Heart left ventricle (tissue), 16 donors: ENCODE measurements around the gene INSM1. TPM values are rescaled to one million over a fixed set of nuclear protein-coding genes. Genes with fewer than 3 reads are reported as not detected.

Experiments used
- ATAC-seq, 4 donors: fragments of 200-7000 bp; cut with Tn5 transposase; one replicate each; pipeline ENCODE4 v1.9.1; 2020 to 2022; ENCODE audit warnings: moderate library complexity in 4 of 4, mild to moderate bottlenecking in 3 of 4, moderate number of reproducible peaks in 1 of 4
- DNase-seq, 5 donors: peaks; one replicate each; pipeline ENCODE4 v3.0.0-alpha.2; 2020
- H3K27ac ChIP-seq, 12 donors: fragments of 200-600 bp; sonication (generic) in 4 of 12; one replicate each; pipeline versions ENCODE4 v1.5.0 to v1.8.0; 2016 to 2022; ENCODE audit warnings: mild to moderate bottlenecking in 2 of 12
- H3K27me3 ChIP-seq, 9 donors: fragments of 200-600 bp; sonication (generic) in 2 of 9; one replicate each; pipeline versions ENCODE4 v1.5.1 to v1.8.0; 2016 to 2022; ENCODE audit warnings: mild to moderate bottlenecking in 3 of 9
- H3K36me3 ChIP-seq, 9 donors: fragments of 200-600 bp; sonication (generic) in 2 of 9; one replicate each; pipeline versions ENCODE4 v1.5.0 to v1.8.0; 2018 to 2022; ENCODE audit warnings: mild to moderate bottlenecking in 2 of 9
- H3K4me1 ChIP-seq, 12 donors: fragments of 200-600 bp; sonication (generic) in 4 of 12; one replicate each; pipeline versions ENCODE4 v1.5.0 to v1.8.0; 2016 to 2022; ENCODE audit warnings: mild to moderate bottlenecking in 3 of 12
- H3K4me3 ChIP-seq, 12 donors: fragments of 200-600 bp; sonication (generic) in 4 of 12; one replicate each; pipeline versions ENCODE4 v1.5.0 to v1.8.0; 2017 to 2022; ENCODE audit warnings: mild to moderate bottlenecking in 9 of 12, moderate library complexity in 4 of 12
- H3K9me3 ChIP-seq, 12 donors: fragments of 200-600 bp; sonication (generic) in 4 of 12; one replicate each; pipeline versions ENCODE4 v1.5.0 to v1.8.0; 2016 to 2022; ENCODE audit warnings: mild to moderate bottlenecking in 1 of 12
- POLR2A ChIP-seq, 2 donors: fragments of 450-650 bp; IDR thresholded peaks; one replicate each; pipeline ENCODE4 v1.6.1; 2017; ENCODE audit warnings: antibody characterized with exemption in 2 of 2, mild to moderate bottlenecking in 2 of 2, moderate library complexity in 2 of 2
- WGBS, 4 donors: extraction: QIAGEN DNeasy Blood & Tissue Kit in 2 of 4; methylation state at CpG; one replicate each; pipeline versions ENCODE4 v1.1.5 to v1.1.7; 2013 to 2018; 5-methylcytosine and 5-hydroxymethylcytosine counted together
- intact Hi-C, 10 donors: fragments of 100-400 bp; cut with DNase I; formaldehyde crosslinking; loops; one replicate each; pipeline versions ENCODE4 v1.11.1 to v1.14.2; 2022
- polyA plus RNA-seq, 2 donors: library from polyadenylated mRNA; stranded (reverse); fragments of 200-250 nt; gene quantifications; one replicate each; pipeline ENCODE4 v1.2.3, GENCODE V29; 2013
- total RNA-seq, 9 donors: library from RNA; depleted of rRNA in 2 of 9; stranded (reverse); fragments of >200 nt in 2 of 9; fragmentation: NEBNext Ultra II Directional in 3 of 9; extraction: Animal tissue kit (Norgen Biotek cat#: 25700) in 3 of 9; gene quantifications; one replicate each; pipeline versions ENCODE4 v1.1.0 to v1.2.4, GENCODE V29; 2016 to 2023
- TF ChIP-seq, protein P1 (sequence below), 12 donors: fragments of 200-600 bp; sonication (generic) in 4 of 12; IDR thresholded peaks; one replicate each; pipeline versions ENCODE4 v1.5.0 to v1.8.0; 2018 to 2022; ENCODE audit warnings: antibody characterized with exemption in 12 of 12, mild to moderate bottlenecking in 5 of 12
- donor health status: ischemic (EF 13 %, LVEDD 7.1; RV severe dilation, severe dysfunction).
- donor health status: healthy with polysubstance abuse.
- donor health status: DM: no; HTN: yes; CAD: no.
- donor health status: DM: no; HTN: no; CAD: no.
- donor health status: ischemic (EF 25% LVEDD 6.9; RV normal size, moderate dysfunction).
- donor health status: ischemic (EF 25% LVEDD 5.7; RV mildly dilated, moderate dysfunction).
- donor health status: healthy.
- donor health status: DM: yes; HTN: yes; CAD: no.
- donor health status: ischemic (EF 35%, LVEDD 5.7; RV mildly dilated, moderate dysfunction).
- donor health status: nonischemic (EF 11% LVEDD 7.7; RV severe dilation, severe dysfunction).
- donor health status: DM: yes; HTN: yes; CAD: no.
- donor health status: PGD.
- donor health status: ischemic (EF 29% LVEDD 5.4; RV normal size, mild dysfunction).
- donor health status: nonischemic (EF 23%, LVEDD 6.1; RV moderate dilation, normal function).

Gene INSM1
- total and polyA plus RNA-seq, 11 donors, result 0.08 TPM; not detected in 10

DNA sequence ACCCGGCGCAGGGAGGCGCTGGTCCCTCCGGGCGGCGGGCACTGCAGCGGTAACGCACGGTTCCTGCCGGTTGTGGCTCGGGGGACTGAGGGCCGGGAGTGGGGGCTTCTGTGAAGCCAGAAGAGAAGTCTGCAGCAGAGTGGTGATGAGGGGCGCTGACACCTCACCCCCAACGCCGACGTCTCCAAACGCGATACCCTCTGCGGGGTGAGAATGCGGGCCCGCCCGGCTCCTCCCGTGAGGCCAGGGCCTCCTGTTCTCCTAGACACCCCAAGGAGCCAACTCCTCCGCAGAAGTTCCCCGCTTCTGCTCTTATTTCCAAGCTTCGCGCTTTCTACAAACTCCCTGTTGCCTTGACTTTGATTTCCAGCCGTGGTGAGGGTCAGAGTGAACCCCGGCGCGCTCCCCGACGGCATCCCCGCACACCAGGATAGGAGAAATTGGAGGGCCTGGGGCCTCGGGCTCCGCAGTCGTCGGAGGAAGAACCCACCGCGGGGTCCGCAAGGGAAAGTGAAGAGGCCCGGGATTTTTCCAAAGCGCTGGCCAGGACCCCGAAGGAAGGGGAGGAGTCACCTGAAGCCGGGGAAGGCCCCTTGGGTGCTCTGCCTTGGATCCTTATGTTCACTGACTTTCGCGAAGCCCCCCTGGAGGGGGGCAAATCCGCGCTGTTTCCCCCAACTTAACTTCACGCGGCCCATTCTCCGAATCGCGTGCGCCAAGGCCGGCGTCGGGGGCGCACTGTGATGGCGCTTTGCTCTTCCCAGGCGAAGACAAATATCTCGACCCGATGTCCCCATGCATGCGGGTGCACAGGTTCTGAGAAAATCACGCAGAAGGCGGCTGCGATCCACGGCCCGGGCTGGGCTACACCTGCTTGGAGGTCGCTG is 3.1 kb upstream of the INSM1 start:
- WGBS, 4 donors, result 2 to 3% (median 3%) methylated on average over 48 to 70 of the region's 70 CpGs

DNA sequence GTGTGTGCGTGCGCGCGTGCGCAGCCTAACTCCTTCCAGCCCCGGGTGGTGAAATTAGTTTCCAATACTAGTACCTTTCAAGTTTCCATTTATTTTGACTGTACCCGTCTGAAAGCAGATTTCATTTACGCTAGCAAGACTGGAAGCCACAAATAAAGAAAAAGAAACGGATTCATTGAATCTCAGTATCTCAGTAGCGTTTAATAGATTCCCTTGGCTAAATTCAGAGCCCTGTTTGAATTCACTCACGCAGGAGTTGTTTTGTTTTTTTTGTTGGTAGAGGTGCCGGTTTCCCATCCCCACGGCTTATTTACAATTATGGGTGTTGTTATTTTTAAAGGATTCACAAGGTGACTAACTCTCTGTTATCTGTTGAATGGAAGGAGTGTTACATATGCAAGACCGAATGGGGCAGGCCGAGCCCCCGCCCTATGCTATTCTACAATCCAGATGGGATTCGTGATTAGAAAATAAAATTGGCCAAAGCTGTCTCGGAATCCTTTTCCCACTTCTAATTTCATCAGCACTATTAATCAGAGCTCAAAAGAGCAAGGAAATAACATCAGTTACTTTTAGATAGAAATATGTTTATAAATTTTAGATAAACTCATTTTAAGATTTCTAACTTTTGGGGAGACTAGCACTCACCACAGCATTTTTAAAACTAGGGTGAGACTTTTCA is 2.3 kb upstream of the INSM1 start:
- Histone ChIP-seq H3K27ac (no peak overlapping the region), H3K9me3 (no peaks in the 10 kb centered on the region), H3K4me3 (no peak overlapping the region), H3K27me3 (peaks cover 56 to 93% (median 68%) of the 10 kb centered on the region in 9 donors), H3K4me1 (peaks cover 0 to 53% (median 10%) of the 10 kb centered on the region in 12 donors), H3K36me3 (no peaks in the 10 kb centered on the region)
- intact Hi-C loops, result loop anchor here in 5 of 10 donors (10.0 kb wide), 3 partner anchors 79 to 199 kb away; no protein-coding TSS in a partner anchor
- no peak for DNase-seq
- TF ChIP-seq, protein P1, sequence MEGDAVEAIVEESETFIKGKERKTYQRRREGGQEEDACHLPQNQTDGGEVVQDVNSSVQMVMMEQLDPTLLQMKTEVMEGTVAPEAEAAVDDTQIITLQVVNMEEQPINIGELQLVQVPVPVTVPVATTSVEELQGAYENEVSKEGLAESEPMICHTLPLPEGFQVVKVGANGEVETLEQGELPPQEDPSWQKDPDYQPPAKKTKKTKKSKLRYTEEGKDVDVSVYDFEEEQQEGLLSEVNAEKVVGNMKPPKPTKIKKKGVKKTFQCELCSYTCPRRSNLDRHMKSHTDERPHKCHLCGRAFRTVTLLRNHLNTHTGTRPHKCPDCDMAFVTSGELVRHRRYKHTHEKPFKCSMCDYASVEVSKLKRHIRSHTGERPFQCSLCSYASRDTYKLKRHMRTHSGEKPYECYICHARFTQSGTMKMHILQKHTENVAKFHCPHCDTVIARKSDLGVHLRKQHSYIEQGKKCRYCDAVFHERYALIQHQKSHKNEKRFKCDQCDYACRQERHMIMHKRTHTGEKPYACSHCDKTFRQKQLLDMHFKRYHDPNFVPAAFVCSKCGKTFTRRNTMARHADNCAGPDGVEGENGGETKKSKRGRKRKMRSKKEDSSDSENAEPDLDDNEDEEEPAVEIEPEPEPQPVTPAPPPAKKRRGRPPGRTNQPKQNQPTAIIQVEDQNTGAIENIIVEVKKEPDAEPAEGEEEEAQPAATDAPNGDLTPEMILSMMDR (IDR thresholded peaks at IDR 0.05), result no peak
- TF ChIP-seq POLR2A (IDR thresholded peaks at IDR 0.05), result no peak
- no peak for ATAC-seq
- WGBS, 4 donors, result 5 to 9% (median 7%) methylated on average over 18 of the region's 18 CpGs

More for the DNA sequence above, 3.1 kb upstream of the INSM1 start:
- Histone ChIP-seq H3K9me3 (no peaks in the 10 kb centered on the region), H3K4me1 (peaks cover 0 to 53% (median 12%) of the 10 kb centered on the region in 12 donors), H3K27ac (no peak overlapping the region), H3K4me3 (no peak overlapping the region), H3K27me3 (peaks cover 50 to 89% (median 61%) of the 10 kb centered on the region in 9 donors), H3K36me3 (no peaks in the 10 kb centered on the region)
- intact Hi-C loops, result loop anchor here in 9 of 10 donors (5.0 to 10.0 kb wide), 6 partner anchors 80 to 293 kb away; no protein-coding TSS in a partner anchor
- DNase-seq, result no peak
- TF ChIP-seq, protein P1 (IDR thresholded peaks at IDR 0.05), result no peak
- no peak for TF ChIP-seq POLR2A (IDR thresholded peaks at IDR 0.05)
- ATAC-seq, result no peak

DNA sequence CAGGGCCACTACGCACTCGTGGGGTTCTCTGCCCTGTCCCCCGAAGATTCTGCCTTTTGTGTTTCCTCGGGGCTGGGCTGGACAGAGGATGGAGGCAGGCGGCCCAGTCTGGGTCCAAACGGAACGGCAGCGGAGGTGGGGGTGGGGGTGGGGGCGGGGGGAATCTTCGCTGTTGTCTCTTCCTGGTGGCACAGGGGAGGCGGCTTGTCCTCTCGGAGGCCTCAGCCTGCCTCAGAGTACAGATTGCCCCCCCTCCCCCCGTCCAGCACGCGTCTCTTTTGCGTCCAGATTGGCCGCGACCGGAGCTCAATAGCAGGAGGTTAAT is 1.4 kb upstream of the INSM1 start:
- H3K27me3 ChIP-seq, result peaks cover 59 to 93% (median 77%) of the 10 kb centered on the region in 9 donors
- ATAC-seq (no peak), DNase-seq (no peak)
- no peak overlapping the region for H3K27ac ChIP-seq
- WGBS, 4 donors, result 2 to 5% (median 4%) methylated on average over 9 to 19 of the region's 19 CpGs
- intact Hi-C loops, result loop anchor here in 5 of 10 donors (10.0 kb wide), 3 partner anchors 78 to 198 kb away; no protein-coding TSS in a partner anchor
- TF ChIP-seq, protein P1 (IDR thresholded peaks at IDR 0.05), result no peak
- no peak for TF ChIP-seq POLR2A (IDR thresholded peaks at IDR 0.05)
- no peaks in the 10 kb centered on the region for H3K9me3 ChIP-seq
- no peak overlapping the region for H3K4me3 ChIP-seq
- peaks cover 0 to 53% (median 10%) of the 10 kb centered on the region in 12 donors for H3K4me1 ChIP-seq
- no peaks in the 10 kb centered on the region for H3K36me3 ChIP-seq
